Esophagus muscularis mucosa (tissue), 4 donors: ENCODE results near the gene GRIK5. TPM values are rescaled to one million over a fixed set of nuclear protein-coding genes. Genes with fewer than 3 reads are reported as not detected.

Experiments used
- DNase-seq: peaks from one replicate; pipeline ENCODE4 v3.0.0-alpha.2; 2017; ENCODE audit errors: extremely low spot score
- H3K27ac ChIP-seq, 4 donors: fragments of 200-600 bp; sonication (generic); replicated peaks in 1 of 4; 1 replicate in 3 of 4; 2 replicates in 1 of 4; pipeline ENCODE4 v1.5.1; 2016 to 2019; ENCODE audit warnings: mild to moderate bottlenecking in 1 of 4
- H3K27me3 ChIP-seq, 4 donors: fragments of 200-600 bp; sonication (generic); one replicate each; pipeline versions ENCODE4 v1.5.1 to v1.6.0; 2016 to 2019
- H3K36me3 ChIP-seq, 4 donors: fragments of 200-600 bp; sonication (generic); one replicate each; pipeline ENCODE4 v1.5.1; 2016 to 2019
- H3K4me1 ChIP-seq, 4 donors: fragments of 200-600 bp; sonication (generic); one replicate each; pipeline ENCODE4 v1.5.1; 2016 to 2019
- H3K4me3 ChIP-seq, 4 donors: fragments of 200-600 bp; sonication (generic); 1 replicate in 2 of 4; 2 replicates in 2 of 4; pipeline ENCODE4 v1.5.1; 2016 to 2019; ENCODE audit warnings: mild to moderate bottlenecking in 4 of 4, moderate library complexity in 1 of 4
- H3K9me3 ChIP-seq, 4 donors: fragments of 200-600 bp; sonication (generic); 1 replicate in 3 of 4; 2 replicates in 1 of 4; pipeline ENCODE4 v1.5.1; 2016 to 2019
- CTCF ChIP-seq, 3 experiments: fragments of 200-600 bp in 2 of 3; fragments of 450-650 bp in 1 of 3; sonication (generic) in 2 of 3; IDR thresholded peaks; one replicate each; pipeline ENCODE4 v1.5.1; 2017 to 2019; ENCODE audit warnings: antibody characterized with exemption in 3 of 3, mild to moderate bottlenecking in 2 of 3, moderate library complexity in 1 of 3
- EP300 ChIP-seq: sonication (generic); formaldehyde crosslinking; IDR thresholded peaks from one replicate; pipeline ENCODE4 v1.6.1; 2017; ENCODE audit warnings: antibody characterized with exemption
- POLR2A ChIP-seq: fragments of 450-650 bp; IDR thresholded peaks from one replicate; pipeline ENCODE4 v1.6.1; 2017; ENCODE audit warnings: antibody characterized with exemption, moderate library complexity, mild to moderate bottlenecking, low read depth
- POLR2AphosphoS5 ChIP-seq, 2 donors: sonication (generic); formaldehyde crosslinking; IDR thresholded peaks; one replicate each; pipeline ENCODE4 v1.6.1; 2017; ENCODE audit warnings: antibody characterized with exemption in 2 of 2
- WGBS: methylation state at CpG from one replicate; pipeline ENCODE4 v1.1.5; 2018; 5-methylcytosine and 5-hydroxymethylcytosine counted together
- intact Hi-C: fragments of 100-400 bp; cut with DNase I; formaldehyde crosslinking; loops from one replicate; pipeline ENCODE4 v1.15.1; 2023
- total RNA-seq, 4 donors: library from RNA; depleted of rRNA; stranded (reverse); fragments of >200 nt; gene quantifications; one replicate each; pipeline versions ENCODE4 v1.1.0 to v1.2.1, GENCODE V29; 2016

Gene GRIK5
- total RNA-seq, 4 donors from 2014 or later = 8.6 to 27.6 (median 13.8) TPM

- TF ChIP-seq POLR2AphosphoS5 (IDR thresholded peaks at IDR 0.05) (no peak), EP300 (no peak), CTCF (IDR thresholded peaks at IDR 0.05) (no peak), POLR2A (no peak)
- peaks cover 22 to 44% (median 36%) of the 10 kb centered on the region in 4 donors for H3K4me1 ChIP-seq
- WGBS = 65% methylated on average over 27 of the region's 27 CpGs
- H3K27ac ChIP-seq = peak overlapping the region; percentile 95 to 97 (median 96)
- intact Hi-C loops = no loop called here
- no peaks in the 10 kb centered on the region for H3K9me3 ChIP-seq
- peak overlapping the region; percentile 81 to 97 (median 88) for H3K4me3 ChIP-seq
- H3K36me3 ChIP-seq = peaks cover 13 to 18% (median 15%) of the 10 kb centered on the region in 4 donors
- DNase-seq = no peak
- peaks cover 0 to 1% (median 0%) of the 10 kb centered on the region in 4 donors for H3K27me3 ChIP-seq
Measured at GRCh38 chr19:42074513-42075363, 4.7 kb upstream of the GRIK5 start.

- 97% methylated on average over 7 of the region's 12 CpGs for WGBS
- Histone ChIP-seq H3K4me3 (no peak overlapping the region), H3K27me3 (peaks cover 0 to 21% (median 0%) of the 10 kb centered on the region in 4 donors), H3K4me1 (peaks cover 7 to 51% (median 38%) of the 10 kb centered on the region in 4 donors), H3K36me3 (no peaks in the 10 kb centered on the region), H3K27ac (no peak overlapping the region), H3K9me3 (no peaks in the 10 kb centered on the region)
- intact Hi-C loops = no loop called here
- DNase-seq = no peak
- no peak for TF ChIP-seq CTCF (IDR thresholded peaks at IDR 0.05)
- no peak for TF ChIP-seq POLR2AphosphoS5 (IDR thresholded peaks at IDR 0.05)
- TF ChIP-seq POLR2A = no peak
- no peak for TF ChIP-seq EP300
Measured at GRCh38 chr19:42071247-42071646, 1.2 kb upstream of the GRIK5 start.

DNA sequence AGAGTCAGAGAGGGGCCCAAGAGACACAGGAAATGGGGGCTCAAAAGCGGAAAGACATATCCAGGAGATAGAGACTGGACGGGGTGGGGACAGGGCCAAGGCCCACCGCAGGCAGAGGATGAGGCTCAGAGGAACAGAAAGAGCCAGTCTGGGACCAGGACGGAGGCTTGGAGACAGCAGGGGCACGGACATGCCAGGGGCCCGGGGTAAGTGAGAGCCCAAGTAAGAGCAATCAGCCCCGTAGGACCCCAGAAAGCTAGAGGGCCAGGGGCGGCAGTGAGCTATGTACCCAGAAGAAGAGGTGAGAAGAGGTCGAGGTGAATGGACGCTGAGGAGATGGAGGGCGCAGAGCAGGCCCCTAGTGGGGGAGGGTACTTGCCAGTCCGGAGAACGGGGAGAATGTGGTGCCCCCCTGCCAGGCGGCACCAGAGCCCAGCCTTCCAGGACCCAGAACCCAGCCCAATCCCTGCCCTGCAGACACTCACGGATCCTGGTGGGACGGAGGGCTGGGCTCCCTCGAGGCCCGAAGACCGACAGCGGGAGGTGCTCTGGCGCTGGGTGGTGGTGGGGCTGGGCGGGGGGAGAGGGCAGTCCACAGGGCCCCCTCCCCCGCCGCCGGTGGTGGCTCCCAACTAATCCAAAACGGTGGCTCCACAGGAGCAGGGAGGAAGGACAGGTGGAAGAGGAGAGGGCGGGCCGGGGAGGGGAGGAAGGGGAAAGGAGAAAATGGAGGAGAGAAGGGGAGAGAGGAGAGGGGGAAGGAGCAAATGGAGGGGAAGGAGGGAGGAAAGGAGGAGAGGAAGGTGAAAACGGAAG, 1.0 kb downstream of the GRIK5 start:
- TF ChIP-seq POLR2A (no peak), EP300 (no peak), CTCF (IDR thresholded peaks at IDR 0.05) (no peak)
- H3K4me1 ChIP-seq = peaks cover 2 to 43% (median 31%) of the 10 kb centered on the region in 4 donors
- H3K27me3 ChIP-seq = peaks cover 0 to 21% (median 0%) of the 10 kb centered on the region in 4 donors
- peak overlapping the region; percentile 64 to 77 (median 74) for H3K27ac ChIP-seq
- no peak for DNase-seq
- H3K9me3 ChIP-seq = no peaks in the 10 kb centered on the region
- H3K4me3 ChIP-seq = peak overlapping the region; percentile 59 to 67 (median 60)
- WGBS = 16% methylated on average over 19 of the region's 29 CpGs
- intact Hi-C loops = no loop called here
- peaks cover 0 to 21% (median 8%) of the 10 kb centered on the region in 4 donors for H3K36me3 ChIP-seq

DNA sequence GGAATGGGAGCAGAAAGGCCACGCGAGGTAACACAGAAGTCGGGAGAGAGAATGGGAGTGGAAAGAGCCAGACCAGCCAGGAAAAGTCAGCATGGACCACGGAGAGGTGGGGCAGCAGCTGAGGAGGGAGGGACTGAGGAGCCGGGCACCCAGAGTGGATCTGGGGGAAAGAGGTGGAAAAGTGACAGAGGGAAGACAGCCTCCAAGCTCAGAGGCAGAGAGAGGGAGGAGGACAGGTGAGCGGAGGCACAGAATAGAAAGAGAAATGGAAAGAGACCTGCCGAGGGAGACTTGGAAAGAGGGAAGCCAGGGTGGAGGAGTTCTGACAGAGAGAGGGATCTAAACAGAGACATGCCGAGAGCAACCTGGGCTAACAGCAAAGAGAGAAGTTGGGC, 1.6 kb downstream of the GRIK5 start:
- Histone ChIP-seq H3K9me3 (no peaks in the 10 kb centered on the region), H3K4me3 (peak overlapping the region; percentile 59 to 67 (median 60)), H3K36me3 (peaks cover 0 to 27% (median 11%) of the 10 kb centered on the region in 4 donors), H3K4me1 (peaks cover 2 to 43% (median 31%) of the 10 kb centered on the region in 4 donors), H3K27ac (peak overlapping the region; percentile 64 to 77 (median 74)), H3K27me3 (peaks cover 0 to 21% (median 0%) of the 10 kb centered on the region in 4 donors)
- TF ChIP-seq POLR2A (no peak), POLR2AphosphoS5 (IDR thresholded peaks at IDR 0.05) (no peak), CTCF (IDR thresholded peaks at IDR 0.05) (no peak), EP300 (no peak)
- DNase-seq = no peak
- WGBS = 30% methylated on average over 8 of the region's 8 CpGs
- intact Hi-C loops = no loop called here
